GM21528 (cell line): ENCODE measurements around the gene HYOU1.
"Not testable (repeated sequence)": the region's sequence is repeated elsewhere in the genome, so short reads cannot be mapped to it uniquely, and the experiment has no call there.

Source experiments
- ATAC-seq: cut with Tn5 transposase; IDR thresholded peaks from one replicate; pipeline ENCODE4 v1.9.1; 2021; ENCODE audit warnings: mild to moderate bottlenecking, moderate library complexity; ENCODE audit not compliant: unreplicated experiment, low FRiP score

The HYOU1 gene

GRCh38 chr11:119087747-119088241 lies 30.8 kb upstream of the HYOU1 start:
- ATAC-seq: no peak

DNA sequence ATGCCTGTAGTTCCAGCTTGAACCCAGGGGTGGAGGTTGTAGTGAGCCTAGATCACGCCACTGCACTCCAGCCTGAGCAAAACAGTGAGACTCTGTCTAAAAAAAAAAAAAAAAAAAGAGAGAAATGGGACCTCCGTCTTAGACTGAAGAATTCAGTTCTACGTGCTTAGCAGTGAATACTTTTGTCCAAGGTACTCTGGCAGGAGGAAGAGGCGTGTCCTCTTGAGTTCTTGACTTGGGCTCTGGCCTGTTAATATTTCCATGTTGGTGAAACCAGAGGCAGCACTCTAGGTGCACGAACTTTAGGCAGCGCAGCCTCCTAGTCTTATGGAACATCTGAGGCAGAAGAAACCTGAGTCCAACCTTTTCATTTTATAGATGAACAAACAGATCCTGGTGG lies 30.1 kb upstream of the HYOU1 start:
- ATAC-seq: no peak

GRCh38 chr11:119085437-119085847 lies 28.4 kb upstream of the HYOU1 start:
- peak; percentile 7 for ATAC-seq

GRCh38 chr11:119084663-119085436 lies 27.8 kb upstream of the HYOU1 start, which contains the start of gene HMBS:
TSS of gene HMBS (plus strand) at chr11:119084881. CDS start at chr11:119085034, 153 bp downstream.
- peak; percentile 83 for ATAC-seq

DNA sequence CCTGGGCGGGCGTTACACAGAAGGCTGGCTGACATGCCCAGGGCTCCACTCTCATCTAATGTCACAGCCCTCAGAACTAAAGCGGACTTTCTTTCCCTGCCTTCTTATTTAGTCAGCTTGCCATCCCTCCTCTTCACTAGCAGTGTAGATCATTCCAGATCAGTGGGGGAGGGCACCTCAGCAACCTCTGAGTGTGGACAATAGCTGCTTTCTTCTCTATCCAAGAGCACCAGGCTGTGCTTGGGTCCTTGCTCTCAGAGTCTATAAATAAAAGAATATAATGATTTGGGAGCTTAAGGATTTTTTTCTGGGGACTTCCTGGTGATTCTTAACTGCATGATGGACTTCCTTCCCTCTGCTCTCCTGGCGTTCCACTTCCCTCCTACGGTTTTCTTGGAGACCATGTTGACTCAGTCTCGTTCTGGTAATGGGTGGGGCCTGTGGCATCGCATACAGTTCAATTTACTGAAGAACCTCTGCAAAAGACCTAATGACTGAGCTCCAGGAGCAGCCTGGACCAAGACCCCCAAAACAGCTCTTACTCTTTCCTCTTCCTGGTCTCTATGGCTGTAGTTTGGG lies 24.8 kb upstream of the HYOU1 start:
- ATAC-seq: no peak

DNA sequence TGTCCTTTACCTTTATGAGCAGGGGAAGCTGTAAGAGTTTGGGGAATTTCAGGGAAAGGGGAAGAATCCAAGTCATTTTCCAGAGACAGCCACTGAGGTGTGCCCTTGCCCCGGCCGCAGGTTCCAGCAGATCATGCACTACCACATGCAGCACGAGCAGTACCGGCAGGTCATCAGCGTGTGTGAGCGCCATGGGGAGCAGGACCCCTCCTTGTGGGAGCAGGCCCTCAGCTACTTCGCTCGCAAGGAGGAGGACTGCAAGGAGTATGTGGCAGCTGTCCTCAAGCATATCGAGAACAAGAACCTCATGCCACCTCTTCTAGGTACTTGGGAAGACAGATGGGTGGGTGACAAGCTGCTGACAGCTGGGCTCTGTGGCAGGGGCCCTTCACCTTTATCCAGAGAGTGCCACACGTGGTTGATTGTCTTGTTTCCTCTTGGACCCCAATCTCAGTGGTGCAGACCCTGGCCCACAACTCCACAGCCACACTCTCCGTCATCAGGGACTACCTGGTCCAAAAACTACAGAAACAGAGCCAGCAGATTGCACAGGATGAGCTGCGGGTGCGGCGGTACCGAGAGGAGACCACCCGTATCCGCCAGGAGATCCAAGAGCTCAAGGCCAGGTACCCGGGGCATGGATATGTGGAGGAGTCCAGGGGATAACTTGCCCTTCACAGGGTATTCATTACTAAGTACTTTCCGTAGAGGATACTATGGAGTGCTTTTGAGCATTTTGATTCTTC lies 21.8 kb upstream of the HYOU1 start:
- ATAC-seq: no peak

DNA sequence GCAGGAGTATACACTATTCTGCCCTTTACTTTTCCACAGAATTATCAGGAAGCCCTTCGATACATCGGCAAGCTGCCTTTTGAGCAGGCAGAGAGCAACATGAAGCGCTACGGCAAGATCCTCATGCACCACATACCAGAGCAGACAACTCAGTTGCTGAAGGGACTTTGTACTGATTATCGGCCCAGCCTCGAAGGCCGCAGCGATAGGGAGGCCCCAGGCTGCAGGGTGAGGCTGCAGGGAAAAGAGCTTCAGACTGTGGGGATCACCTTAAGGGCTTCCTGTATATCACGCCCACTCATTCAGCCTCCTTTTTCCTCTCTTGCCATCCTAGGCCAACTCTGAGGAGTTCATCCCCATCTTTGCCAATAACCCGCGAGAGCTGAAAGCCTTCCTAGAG lies 20.8 kb upstream of the HYOU1 start:
- no peak for ATAC-seq

GRCh38 chr11:119067371-119068222 lies 10.6 kb upstream of the HYOU1 start, which contains the start of gene VPS11:
TSS of gene VPS11 (plus strand) at chr11:119067818. CDS start at chr11:119067824, 6 bp downstream.
- peak; percentile 75 for ATAC-seq

GRCh38 chr11:119065369-119065768 lies 8.4 kb upstream of the HYOU1 start:
- no peak for ATAC-seq

GRCh38 chr11:119062779-119063178 lies 5.8 kb upstream of the HYOU1 start:
- no peak for ATAC-seq

- ATAC-seq: no peak
Observed at GRCh38 chr11:119061256-119061655, 4.3 kb upstream of the HYOU1 start.

DNA sequence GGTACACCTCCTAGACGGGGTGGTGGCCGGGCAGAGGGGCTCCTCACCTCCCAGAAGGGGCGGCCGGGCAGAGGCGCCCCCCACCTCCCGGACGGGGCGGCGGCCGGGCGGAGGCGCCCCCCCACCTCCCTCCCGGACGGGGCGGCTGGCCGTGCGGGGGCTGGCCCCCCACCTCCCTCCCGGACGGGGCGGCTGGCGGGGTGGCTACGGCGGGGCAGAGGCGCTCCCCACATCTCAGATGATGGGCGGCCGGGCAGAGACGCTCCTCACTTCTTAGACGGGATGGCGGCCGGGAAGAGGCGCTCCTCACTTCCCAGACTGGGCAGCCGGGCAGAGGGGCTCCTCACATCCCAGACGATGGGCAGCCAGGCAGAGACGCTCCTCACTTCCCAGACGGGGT lies 2.1 kb upstream of the HYOU1 start:
- ATAC-seq: not testable (repeated sequence)

DNA sequence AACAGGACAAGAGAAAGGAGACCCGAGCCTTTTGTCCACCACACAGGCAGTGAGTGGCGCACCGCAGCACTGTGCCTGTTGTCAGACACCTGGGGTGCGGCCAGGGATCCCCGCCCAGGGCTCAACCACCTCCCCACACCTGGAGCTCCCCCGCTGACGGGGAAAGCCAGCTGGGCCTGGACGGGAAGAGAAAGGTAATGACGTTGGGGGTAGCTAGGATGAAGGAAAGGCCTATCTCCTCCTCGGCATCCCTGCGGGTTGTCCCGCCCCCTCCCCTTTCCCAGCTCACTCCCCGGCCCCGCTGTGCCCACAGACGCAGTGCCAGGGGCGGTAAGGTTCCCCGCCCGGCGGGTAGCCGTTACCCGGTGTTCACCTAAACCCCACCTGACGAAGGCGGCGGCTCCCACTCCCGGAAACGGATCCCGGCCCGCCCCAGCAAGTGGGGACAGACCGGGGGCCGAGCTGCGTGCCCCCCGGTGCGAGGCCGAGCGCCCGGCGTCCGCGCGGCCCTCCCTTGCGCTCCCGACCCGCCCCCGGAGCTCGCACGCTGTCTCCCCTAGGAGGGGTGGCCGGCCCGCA lies 495 bp downstream of the HYOU1 start:
- ATAC-seq: peak; percentile 25

DNA sequence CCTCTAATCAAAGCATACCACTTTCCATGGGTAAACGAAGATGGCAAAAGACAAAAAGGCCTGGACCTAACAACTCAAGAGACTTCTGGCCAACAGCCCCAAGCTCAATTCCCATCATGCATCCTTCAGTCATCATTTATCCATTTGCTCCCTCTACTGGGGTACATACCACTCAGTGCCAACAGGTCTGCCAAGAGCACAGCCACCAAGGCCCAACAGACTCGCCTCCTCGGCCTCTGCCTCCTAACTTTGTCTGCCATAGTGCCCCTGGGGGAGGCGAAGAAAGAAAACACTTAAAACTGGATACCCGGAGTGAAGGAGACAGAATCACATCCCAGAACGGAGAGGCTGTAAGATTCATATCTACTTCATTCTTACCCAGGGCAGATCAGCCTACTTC lies 1.1 kb downstream of the HYOU1 start:
- no peak for ATAC-seq

GRCh38 chr11:119054418-119054817 lies 2.6 kb downstream of the HYOU1 start:
- no peak for ATAC-seq

DNA sequence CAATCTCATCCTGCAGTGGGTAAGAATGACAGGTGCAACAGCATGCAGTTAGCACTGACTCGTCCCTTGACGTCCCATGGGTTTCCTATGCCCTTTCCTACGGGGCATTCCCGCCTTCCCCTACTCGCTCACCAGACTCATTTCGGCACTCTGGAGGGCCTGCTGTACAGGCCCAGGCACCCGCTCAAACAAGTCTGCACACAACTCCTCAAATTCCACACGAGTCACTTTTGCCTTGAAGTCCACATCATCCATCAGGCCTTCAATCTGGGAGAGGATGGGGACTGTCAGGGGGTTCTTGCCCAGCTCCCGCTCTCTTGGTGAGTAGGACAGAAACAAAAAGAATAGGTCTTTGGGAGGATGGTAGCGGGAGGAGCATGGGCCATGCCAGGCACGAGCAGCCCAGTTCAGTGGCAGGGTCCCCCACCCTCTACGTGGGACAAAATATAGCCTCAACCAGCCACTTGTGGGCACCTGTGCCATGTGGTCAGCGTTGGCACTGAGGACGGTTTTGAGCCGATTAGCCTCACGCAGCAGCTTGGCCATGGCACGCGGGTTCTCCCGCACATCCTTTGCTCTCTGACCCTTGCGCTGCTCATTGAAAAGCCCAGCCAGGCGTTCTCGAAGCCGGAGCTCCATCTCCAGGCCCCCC lies 4.7 kb downstream of the HYOU1 start:
- no peak for ATAC-seq

DNA sequence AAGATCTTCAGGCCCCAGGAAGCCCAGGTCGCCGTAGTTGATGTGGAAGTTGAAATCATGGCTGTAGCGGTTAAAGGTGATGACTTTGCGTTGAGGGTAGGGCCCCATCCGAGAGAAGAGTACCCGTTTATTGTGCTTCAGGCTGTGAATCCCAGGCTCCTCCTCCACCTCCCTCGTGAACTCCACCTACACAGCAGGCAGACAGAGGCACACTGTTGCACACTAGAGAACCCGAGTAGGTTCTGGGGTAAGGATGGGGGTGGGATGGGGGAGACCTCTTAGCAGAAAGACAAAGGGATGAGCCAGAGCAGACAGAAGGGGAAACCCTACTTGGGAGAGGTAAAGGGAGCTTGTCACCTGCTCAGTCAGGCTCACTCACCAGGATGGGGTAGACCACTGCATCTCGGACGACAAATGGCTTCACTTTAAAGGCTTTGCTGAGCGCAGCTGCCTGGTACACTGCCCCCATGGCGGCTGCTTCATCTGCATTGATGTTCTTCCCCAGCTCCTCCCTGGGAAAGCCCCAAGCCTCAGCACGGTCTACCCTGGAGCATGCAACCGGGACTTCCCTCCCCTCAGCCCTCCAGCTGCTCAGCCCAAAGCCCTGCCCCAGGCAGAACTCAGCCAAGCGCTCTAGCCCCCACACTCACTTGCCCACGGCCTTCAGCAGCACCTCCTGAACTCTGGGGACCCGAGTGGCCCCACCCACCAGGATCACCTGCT lies 5.4 kb downstream of the HYOU1 start:
- ATAC-seq: no peak

- no peak for ATAC-seq
Observed at GRCh38 chr11:119049081-119049480, 7.9 kb downstream of the HYOU1 start.

DNA sequence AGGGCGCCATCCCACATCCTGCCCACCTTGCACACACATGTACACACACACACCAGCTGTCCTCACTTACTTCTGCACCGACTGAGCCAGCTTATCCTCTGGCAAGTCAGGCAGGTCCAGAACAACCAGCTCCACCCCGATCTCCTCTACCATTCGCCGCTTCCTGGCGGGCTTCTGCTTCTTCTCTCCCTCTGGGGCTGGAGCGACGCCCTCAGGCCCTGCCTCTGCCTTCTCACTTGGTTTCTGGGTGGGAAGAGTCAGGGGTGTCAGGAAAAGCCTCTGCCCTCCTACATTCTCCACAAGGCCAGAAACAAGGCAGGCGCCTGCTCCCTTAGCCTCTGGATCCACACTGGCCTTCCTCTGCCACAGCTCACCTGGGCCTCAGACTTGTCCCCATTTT lies 8.4 kb downstream of the HYOU1 start:
- no peak for ATAC-seq
